Activated naive CD4-positive, alpha-beta T cell (primary cell): ENCODE measurements around the gene KIRREL2.
"Not testable (repeated sequence)": the region's sequence is repeated elsewhere in the genome, so short reads cannot be mapped to it uniquely, and the experiment has no call there.

Experiments
- DNase-seq, 4 experiments: peaks; one replicate each; lab custom pipeline; 2025; lab: John Stamatoyannopoulos, UW

The KIRREL2 gene

DNA sequence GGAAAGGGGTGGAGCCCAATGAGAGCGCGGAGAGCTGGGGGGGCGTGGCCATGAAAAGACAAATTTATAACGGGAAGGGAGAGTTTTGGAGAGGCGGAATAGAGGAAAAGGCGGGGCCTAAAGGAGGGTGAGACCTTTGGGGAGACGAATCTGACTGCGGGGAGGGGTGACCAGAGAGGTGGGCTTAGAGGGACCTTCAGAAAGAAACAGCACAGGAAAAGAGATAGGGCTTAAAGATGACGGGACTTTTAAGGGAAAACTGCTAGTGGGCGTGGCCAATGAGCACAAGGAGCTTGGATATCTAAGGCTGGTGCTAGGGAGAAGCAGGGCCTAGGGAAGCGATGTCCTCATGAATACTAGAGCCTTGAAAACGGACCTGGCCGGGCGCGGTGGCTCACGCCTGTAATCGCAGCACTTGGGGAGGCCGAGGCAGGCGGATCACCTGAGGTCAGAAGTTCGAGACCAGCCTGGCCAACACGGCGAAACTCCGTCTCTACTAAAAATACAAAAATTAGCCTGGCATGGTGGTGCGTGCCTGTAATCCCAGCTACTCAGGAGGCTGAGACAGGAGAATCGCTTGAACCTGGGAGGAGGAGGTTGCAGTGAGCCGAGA is 13.5 kb downstream of the KIRREL2 start:
- DNase-seq = not testable (repeated sequence)

DNA sequence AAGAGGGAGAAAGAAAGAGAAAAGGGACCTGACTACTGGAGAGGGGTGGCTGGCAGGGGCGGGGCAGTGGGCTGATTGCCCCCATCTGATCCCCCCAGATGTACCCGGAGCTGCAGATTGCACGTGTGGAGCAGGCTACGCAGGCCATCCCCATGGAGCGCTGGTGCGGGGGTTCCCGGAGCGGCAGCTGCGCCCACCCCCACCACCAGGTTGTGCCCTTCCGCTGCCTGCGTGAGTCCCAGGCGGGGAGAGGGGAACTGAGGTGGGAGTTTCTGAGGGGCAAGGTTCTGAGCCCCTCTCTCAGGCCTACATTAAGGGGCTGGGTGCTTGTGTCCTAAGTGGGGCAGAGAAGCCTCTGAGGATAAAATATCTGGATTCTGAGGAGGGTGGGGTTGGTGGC is 14.1 kb downstream of the KIRREL2 start:
- no peak for DNase-seq

DNA sequence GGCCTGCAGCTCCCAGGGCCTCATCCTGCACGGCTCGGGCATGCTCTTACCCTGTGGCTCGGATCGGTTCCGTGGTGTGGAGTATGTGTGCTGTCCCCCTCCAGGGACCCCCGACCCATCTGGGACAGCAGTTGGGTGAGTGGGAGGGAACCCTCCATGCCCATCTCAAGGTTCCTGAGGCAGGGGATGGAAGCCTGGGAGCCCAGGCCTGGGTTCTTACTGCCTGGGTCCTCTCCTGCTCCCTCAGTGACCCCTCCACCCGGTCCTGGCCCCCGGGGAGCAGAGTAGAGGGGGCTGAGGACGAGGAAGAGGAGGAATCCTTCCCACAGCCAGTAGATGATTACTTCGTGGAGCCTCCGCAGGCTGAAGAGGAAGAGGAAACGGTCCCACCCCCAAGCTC is 14.9 kb downstream of the KIRREL2 start:
- no peak for DNase-seq

DNA sequence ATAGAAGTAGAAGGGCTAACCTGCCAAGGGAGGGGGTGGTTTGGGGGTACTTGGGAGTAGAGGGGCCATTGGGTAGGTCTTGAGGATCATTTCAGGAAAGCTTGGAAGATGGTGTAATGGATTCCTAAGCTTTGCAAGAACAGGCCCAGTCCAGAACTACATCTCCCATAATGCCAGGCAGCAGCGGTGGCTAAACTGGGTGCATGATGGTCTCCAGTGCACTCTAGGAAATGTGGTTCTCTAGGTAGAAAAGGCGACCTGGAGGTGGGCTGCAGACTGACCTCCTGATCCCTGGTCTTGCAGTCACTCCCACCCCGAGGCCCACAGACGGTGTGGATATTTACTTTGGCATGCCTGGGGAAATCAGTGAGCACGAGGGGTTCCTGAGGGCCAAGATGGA is 15.5 kb downstream of the KIRREL2 start:
- DNase-seq = no peak

DNA sequence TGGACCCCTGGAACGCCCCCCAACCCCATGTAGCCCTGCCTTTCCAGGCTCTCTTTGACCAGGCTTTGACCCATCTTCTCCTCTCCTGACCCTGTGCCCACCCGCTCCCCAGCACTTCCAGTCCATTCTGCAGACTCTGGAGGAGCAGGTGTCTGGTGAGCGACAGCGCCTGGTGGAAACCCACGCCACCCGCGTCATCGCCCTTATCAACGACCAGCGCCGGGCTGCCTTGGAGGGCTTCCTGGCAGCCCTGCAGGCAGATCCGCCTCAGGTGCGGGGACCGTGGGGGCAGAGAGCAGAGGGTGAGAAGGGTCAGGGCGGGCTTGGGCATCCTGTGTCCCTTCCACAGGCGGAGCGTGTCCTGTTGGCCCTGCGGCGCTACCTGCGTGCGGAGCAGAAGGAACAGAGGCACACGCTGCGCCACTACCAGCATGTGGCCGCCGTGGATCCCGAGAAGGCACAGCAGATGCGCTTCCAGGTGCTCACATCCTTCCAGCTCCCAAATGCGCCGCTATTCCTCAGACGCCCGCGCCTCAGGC is 17.8 kb downstream of the KIRREL2 start:
- no peak for DNase-seq

DNA sequence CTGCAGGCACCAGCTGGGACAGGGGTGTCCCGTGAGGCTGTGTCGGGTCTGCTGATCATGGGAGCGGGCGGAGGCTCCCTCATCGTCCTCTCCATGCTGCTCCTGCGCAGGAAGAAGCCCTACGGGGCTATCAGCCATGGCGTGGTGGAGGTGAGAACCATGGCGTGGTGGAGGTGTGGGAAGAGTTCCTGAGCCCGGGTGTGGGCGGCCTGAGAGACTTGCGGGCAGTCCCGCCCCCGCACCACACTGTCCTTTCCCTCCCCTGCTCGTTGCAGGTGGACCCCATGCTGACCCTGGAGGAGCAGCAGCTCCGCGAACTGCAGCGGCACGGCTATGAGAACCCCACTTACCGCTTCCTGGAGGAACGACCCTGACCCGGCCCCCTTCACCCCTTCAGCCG is 22.4 kb downstream of the KIRREL2 start:
- no peak for DNase-seq

DNA sequence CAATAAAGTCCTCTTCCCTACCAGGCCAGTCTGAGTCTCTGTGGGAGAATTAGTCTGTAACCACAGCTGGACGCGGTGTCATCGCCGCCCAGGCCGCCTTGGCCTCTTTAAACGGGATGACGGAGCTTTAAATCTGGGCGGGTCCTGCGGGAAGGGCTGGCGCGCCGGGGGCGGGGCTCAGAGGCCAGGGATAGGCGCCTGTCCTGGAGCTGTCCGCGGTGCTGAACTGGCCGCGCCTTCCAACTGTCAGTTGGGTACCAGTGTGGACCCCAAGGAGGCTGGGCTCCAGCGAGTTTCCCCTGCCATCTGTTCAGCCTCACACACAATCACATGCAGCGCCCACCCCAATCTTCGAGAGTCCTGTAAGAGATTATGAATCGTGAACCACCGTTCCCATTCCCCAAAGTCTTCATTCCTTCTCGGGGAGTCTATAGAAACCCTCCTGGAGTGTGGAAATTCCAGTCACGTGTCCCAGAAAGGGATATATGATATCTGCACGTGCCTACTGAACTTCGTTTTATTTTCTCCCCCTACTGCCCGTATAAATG is 23.1 kb downstream of the KIRREL2 start:
- DNase-seq = peak in 3 of 4 experiments; percentile 34 to 60 (median 46)

DNA sequence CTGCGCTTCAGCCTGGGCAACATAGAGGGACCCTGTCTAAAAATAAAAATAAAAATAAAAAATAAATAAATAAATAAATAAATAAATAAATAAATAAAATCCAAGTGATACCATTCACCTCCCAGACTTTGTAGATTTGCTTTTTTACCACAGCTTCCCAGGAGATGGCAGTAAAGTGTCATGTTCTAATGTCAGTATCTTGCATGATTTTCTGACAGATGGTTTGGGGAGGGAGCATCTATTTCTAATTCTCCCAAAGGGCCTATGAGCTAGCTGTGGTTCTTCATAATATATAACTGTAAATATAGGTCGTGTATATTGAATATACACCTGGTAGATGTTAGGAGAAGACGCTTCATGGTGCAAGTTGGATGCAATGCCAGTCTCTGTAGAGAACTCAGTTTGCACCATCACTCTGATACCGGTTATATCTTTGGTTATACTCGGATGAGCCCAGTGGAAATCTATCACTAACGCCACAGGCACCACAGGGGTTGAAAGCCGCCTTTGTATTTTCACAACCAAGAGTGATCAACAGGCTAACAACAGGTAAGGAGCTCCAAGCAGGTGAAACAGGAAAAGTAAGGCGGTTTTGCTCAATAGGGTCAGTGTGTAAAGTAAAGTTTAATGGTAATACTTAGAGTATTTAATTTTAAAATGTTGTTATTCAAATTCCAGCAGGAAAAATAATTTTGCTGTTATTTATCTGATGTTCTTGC is 25.6 kb downstream of the KIRREL2 start:
- DNase-seq = no peak

DNA sequence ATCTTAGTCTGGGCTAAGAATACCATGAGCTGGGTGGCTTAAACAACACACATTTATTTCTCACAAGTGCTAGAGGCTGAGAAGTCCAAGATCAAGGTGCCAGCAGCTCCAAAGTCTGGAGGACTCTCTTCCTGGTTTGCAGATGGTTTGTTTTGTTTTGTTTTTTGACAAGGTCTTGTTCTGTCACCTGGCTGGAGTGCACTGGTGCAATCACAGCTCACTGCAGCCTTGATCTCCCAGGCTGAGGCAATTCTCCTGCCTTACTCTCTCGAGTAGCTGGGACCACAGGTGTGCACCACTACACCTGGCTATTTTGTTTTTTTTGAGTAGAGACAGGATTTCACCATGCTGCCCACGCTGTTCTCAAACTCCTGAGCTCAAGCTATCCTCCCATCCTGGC is 27.2 kb downstream of the KIRREL2 start:
- DNase-seq = no peak

DNA sequence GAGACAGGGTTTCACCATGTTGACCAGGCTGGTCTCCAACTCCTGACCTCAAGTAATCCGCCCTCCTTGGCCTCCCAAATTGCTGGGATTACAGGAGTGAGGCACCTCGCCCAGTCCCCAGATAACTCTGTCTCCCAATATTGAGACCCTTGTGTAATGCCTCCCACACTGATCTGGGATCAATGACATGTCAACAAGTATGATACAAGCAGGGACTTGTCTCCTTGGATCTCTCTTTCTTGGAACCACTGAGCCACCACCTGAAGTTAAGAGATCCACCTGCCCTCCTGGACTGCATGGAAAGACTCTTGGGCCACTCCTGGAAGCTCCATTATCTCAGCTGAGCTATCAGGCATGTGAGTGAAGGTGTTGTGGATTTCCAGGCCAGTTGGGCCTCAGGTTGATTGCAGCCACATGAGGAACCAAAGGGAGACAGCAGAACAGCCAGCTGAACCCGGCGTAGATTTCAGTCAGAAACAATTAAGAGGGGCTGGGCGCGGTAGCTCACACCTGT is 28.6 kb downstream of the KIRREL2 start:
- no peak for DNase-seq

DNA sequence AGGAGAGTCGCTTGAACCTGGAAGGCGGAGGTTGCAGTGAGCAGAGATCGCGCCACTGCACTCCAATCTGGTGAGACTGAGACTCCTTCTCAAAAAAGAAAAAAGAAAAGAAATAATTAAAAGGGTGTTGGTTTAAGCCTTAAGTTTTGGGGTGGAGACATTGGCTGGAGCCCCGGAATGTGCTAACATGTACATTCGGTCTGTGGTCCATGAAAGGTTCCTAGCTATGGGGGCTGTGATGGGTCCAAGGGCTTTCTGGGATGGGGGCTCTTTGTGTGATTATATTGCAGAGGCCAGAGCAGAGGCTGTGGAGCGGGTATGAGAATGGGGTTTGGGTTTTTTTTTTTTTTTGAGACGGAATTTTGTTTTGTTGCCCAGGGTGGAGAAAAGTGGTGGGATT is 29.2 kb downstream of the KIRREL2 start:
- DNase-seq = no peak

DNA sequence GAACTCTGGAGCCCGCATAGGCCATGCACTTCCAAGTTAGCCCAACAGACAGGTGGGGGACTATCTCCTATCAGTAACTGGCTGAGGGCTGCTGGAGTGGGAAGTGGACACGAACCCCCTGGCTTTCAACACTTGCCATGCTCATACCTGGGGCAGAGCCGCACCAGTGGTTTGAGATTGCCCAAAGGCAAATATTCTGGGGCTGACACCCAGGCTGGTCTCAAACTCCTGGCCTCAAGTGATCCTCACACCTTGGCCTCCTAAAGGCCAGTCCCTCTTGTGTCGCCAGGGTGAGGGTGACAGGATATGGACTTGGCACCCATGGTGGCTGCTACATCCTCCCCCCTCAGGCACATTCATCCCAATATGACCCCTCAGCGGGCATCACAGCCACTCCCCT is 30.5 kb downstream of the KIRREL2 start:
- no peak for DNase-seq

DNA sequence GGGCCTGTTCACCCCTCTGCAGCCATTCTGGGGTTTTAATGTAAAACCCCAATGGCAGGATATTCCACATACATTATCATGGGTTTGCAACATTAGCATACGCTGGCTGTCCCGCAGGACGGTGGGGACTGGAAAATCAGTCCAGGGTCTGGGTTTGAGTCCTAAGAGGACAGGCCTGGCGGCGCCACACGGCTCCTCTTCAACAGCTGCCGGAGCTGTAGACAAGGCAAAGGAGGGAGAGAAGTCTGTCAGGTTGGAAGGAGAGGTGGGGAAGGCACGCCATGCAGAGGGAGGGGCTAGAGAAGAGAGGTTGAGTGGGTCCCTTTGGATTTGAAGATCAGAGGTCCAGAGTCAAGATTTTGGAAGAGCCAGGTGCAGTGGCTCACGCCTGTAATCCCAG is 31.7 kb downstream of the KIRREL2 start:
- no peak for DNase-seq

DNA sequence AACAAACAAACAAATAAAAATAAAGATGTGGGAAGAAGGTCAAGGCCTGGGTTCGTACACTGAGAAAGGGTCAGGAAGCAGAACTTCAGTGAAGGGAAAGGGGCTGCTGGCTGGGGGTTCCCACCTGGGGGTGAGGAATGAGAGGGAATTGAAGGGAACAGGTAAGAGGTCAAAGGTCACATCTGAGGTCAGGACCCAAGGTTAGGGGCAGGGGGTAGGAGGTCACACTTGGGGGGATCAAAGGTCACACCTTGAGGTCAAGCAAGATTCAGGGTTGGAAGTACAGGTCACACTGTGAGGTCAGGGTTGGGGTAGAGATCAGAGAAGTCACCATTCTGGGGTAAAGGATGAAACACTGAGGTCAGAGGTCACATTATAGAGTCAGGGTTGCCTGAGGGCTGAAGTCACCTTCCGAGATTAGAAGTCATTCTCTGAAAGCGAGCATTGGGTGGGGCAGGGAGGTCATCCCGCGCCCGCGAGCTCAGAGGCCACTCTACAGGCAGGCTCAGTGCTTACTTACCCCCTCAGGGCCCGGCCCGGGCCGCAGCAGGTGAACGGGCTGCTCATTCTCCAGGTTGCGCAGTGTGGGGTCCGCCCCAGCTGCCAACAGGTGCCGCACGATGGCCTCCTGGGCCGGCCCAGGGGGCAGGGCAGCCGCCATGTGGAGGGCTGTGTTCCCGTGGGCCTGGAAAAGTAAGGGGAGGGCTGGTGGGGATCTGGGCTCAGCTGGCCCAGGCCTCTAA is 32.8 kb downstream of the KIRREL2 start:
- DNase-seq = no peak

DNA sequence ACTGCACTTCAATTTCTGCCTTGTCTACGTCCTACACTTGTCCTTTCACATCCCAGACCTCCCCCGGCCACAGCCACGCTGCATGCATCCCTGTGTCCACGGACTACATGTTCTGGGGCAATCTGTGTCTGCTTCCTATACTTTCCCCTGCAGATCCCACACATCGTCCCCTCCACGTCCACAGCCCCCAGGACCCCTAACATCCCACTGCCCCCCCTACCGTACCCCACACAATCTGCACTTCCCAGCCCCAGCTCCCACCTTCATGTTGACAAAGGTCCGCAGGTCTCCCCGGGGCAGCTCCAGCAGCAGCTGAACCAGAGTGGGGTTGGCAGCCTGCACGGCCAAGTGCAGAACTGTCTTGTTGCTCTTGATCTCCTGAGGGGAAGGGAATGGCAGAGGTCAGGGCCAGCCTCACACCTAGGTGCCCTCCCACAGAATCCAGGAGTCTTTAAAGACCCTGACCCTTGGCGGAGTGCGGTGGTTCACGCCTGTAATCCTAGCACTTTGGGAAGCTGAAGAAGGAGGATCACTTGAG is 33.5 kb downstream of the KIRREL2 start:
- no peak for DNase-seq

DNA sequence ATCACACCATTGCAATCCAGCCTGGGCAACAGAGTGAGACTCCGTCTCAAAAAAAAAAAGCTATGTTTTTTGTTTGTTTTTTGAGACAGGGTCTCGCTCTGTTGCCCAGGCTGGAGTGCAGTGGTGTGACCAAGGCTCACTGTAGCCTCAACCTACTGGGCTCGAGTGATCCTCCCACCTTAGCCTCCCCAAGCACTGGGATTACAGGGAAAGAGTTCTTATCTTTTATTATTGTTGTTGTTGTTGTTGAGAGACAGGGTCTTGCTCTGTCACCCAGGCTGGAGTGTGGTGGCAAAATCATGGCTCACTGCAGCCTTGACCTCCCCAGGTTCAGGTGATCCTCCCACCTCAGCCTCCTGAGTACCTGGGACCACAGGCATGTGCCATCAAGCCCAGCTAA is 35.1 kb downstream of the KIRREL2 start:
- DNase-seq = not testable (repeated sequence)

DNA sequence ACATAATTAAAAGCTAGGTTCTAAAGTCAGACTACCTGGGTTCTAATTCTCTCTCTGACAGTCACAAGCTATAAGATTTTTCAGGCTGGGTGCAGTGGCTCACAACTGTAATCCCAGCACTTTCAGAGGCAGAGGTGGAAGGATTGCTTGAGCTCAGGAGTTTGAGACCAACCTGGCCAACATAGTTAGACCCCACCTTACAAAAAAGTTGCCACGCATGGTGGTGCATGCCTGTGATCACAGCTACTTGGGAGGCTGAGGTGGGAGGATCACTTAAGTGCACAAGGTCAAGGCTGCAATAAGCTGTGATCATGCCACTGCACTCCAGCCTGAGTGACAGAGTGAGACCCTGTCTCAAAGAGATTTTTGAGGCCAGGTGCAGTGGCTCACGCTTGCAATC is 37.6 kb downstream of the KIRREL2 start:
- DNase-seq = no peak

DNA sequence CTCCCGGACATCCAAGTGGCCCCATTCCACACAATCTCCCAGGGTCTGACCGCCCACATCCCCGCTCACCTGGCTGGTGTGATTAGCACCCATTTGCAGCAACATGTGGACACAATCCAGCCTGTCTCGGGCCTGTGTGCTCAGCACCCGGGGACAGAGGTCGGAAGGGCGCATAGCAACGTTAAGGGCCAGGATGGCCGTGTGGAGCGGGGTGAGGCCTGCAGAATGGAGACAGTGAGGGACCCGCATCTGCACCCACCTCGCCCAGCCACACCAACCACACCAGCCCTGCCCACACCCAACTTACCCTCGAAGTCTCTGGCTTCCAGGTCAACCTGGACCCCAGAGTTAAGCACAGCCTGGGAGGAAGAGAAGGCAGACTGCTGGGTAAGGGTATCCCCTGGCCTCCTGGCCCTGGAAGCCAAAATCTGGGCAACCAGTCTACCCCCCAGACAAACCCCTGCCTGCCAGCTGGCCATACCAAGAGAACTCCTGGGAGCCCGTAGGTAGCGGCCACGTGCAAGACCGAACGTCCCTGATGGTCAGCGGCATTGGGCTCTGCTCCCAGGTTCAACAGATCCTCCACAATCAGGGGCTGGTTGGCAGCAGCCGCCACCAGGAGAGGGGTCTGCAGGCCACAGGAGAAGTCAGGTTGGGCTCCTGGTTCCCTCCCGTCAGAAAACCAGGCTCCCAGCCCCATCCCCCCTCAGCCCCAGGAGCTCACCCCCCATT is 39.4 kb downstream of the KIRREL2 start:
- no peak for DNase-seq

DNA sequence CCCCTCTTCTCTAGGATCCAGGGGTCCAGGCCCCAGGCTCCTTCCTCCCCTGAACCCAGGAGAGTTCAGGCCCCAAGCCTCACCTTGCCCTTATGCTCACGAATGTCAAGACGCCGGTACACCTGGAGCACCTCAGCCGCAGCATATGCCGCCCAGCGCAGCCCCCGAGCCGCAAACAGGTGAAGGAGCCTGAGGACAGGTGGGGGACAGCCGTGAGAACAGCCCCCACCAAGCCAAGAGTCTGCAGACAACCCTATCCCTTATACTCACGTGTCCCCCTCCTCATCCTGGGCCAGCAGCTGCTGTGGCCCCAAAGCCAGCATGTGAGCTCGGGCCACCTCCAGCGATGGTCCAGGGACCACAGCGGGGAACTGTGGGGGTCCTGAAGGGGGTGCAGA is 39.9 kb downstream of the KIRREL2 start:
- no peak for DNase-seq

DNA sequence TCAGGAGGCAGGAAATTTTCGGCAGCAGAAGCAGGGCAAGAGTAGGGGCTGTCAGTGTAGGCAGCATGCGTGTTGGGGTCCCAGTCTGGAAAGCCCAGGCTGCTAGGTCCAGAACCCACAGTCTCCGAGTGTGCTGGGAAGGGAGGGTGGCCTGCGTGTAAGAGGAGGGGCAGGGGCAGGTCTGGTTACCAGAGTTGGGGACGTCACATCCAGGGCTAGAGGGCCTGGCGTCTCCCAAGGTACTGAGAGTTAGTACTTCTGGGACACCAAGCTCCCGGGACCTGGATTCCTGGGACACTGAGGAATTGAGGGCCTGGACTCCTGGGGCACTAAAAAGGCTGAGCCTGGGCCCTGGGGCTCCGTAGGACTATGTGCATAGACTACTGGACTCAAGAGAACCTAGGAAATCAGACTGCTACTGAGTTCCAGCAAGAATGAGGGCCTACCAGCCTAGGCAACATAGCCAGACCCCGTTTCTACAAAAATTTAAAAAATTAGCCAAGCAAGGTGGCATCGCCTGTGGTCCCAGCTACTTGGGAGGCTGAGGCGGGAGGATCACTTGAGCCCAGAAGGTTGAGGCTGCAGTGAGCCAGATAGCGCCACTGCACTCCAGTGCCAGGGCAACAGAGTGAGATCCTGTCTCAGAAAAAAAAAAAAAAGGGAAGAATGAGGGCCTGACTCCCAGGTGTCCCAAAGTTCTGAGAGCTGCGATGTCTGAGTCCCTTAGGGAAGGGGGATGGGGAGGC is 41.2 kb downstream of the KIRREL2 start:
- DNase-seq = no peak

DNA sequence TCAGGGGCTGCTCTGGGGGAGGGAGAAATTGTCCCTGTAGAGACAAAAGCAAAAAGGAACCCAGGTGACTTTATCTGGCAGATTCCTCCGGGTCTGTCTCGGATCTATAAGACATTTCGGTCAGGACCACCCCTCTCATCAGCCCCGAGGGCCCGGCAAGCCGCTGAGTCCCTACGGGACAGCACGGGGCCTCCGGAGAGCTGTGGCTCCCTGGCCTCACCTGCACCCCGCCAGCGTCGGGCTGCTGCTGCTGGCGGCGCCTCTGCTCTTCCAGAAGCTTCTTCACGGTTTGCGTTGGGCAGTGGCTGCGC is 41.7 kb downstream of the KIRREL2 start:
- no peak for DNase-seq
